H9 (cell line): ENCODE results near the gene MAPK14. TPM values are rescaled to one million over a fixed set of nuclear protein-coding genes. Genes with fewer than 3 reads are reported as not detected.

Experiments
- DNase-seq: peaks from one replicate; pipeline ENCODE4 v3.0.0-alpha.2; 2017
- H2AFZ ChIP-seq: one replicate; pipeline ENCODE4 v1.6.1; 2013; ENCODE audit warnings: mild to moderate bottlenecking, low read length, control low read depth, moderate library complexity
- H2AK5ac ChIP-seq: 2 replicates; pipeline ENCODE4 v1.6.1; 2013; ENCODE audit warnings: low read length, control low read depth, mixed read lengths; ENCODE audit not compliant: insufficient read length
- H2BK120ac ChIP-seq: one replicate; pipeline ENCODE4 v1.6.1; 2013; ENCODE audit warnings: low read depth, mild to moderate bottlenecking, low read length, control low read depth, inconsistent platforms; ENCODE audit not compliant: poor library complexity, severe bottlenecking
- H2BK12ac ChIP-seq: 2 replicates; pipeline ENCODE4 v1.6.1; 2013; ENCODE audit warnings: low read length, control low read depth, mixed read lengths, low read depth; ENCODE audit not compliant: insufficient read length
- H2BK15ac ChIP-seq: 2 replicates; pipeline ENCODE4 v1.6.1; 2013; ENCODE audit warnings: low read depth, low read length, control low read depth
- H2BK20ac ChIP-seq: one replicate; pipeline ENCODE4 v1.6.1; 2013; ENCODE audit warnings: low read depth, mild to moderate bottlenecking, low read length, control low read depth, inconsistent platforms; ENCODE audit not compliant: poor library complexity, severe bottlenecking
- H2BK5ac ChIP-seq: 2 replicates; pipeline ENCODE4 v1.6.1; 2013; ENCODE audit warnings: low read length, control low read depth, mixed read lengths; ENCODE audit not compliant: insufficient read length
- H3K14ac ChIP-seq: 2 replicates; pipeline ENCODE4 v1.6.1; 2013; ENCODE audit warnings: low read length, control low read depth; ENCODE audit not compliant: insufficient read depth
- H3K18ac ChIP-seq: 2 replicates; pipeline ENCODE4 v1.6.1; 2013; ENCODE audit warnings: low read depth, mild to moderate bottlenecking, mixed read lengths, low read length, control low read depth; ENCODE audit not compliant: insufficient read length
- H3K23ac ChIP-seq: 2 replicates; pipeline ENCODE4 v1.6.1; 2013; ENCODE audit warnings: low read length, control low read depth, mixed read lengths, low read depth; ENCODE audit not compliant: insufficient read length
- H3K23me2 ChIP-seq: 2 replicates; pipeline ENCODE4 v1.6.1; 2013; ENCODE audit warnings: low read depth, mild to moderate bottlenecking, mixed read lengths, low read length, control low read depth; ENCODE audit not compliant: insufficient read length, poor library complexity, severe bottlenecking
- H3K27ac ChIP-seq: 2 replicates; pipeline ENCODE4 v1.5.1; 2013; ENCODE audit warnings: low read length, control low read depth, mixed read lengths, low read depth; ENCODE audit not compliant: insufficient read length
- H3K27me3 ChIP-seq: 2 replicates; pipeline ENCODE4 v1.6.1; 2013; ENCODE audit warnings: low read length, control low read depth, inconsistent platforms; ENCODE audit not compliant: insufficient read depth
- H3K4ac ChIP-seq: 2 replicates; pipeline ENCODE4 v1.6.1; 2013; ENCODE audit warnings: low read depth, mild to moderate bottlenecking, control low read depth, inconsistent platforms, low read length, moderate library complexity
- H3K4me1 ChIP-seq: 2 replicates; pipeline ENCODE4 v1.6.1; 2013; ENCODE audit warnings: low read length, control low read depth, inconsistent platforms; ENCODE audit not compliant: insufficient read depth
- H3K4me2 ChIP-seq: 2 replicates; pipeline ENCODE4 v1.6.1; 2013; ENCODE audit warnings: low read length, control low read depth, mixed read lengths; ENCODE audit not compliant: insufficient read length, insufficient read depth
- H3K56ac ChIP-seq: 2 replicates; pipeline ENCODE4 v1.6.1; 2013; ENCODE audit warnings: low read depth, mild to moderate bottlenecking, mixed read lengths, low read length, control low read depth; ENCODE audit not compliant: insufficient read length
- H3K79me1 ChIP-seq: 2 replicates; pipeline ENCODE4 v1.6.1; 2013; ENCODE audit warnings: low read depth, mild to moderate bottlenecking, moderate library complexity, low read length, control low read depth, inconsistent platforms; ENCODE audit not compliant: insufficient read depth, poor library complexity, severe bottlenecking
- H3K79me2 ChIP-seq: 2 replicates; pipeline ENCODE4 v1.6.1; 2013; ENCODE audit warnings: low read length, control low read depth, inconsistent platforms; ENCODE audit not compliant: insufficient read depth
- H3K9ac ChIP-seq: 2 replicates; pipeline ENCODE4 v1.6.1; 2013; ENCODE audit warnings: low read length, control low read depth, mixed read lengths; ENCODE audit not compliant: insufficient read length; ENCODE audit errors: extremely low read depth
- H3K9me3 ChIP-seq: one replicate; pipeline ENCODE4 v1.6.1; 2013; ENCODE audit warnings: low read depth, low read length, inconsistent platforms; ENCODE audit not compliant: control insufficient read depth
- H3T11ph ChIP-seq: one replicate; pipeline ENCODE4 v1.6.1; 2013; ENCODE audit warnings: mild to moderate bottlenecking, low read length, control low read depth, inconsistent platforms
- H4K20me1 ChIP-seq: one replicate; pipeline ENCODE4 v1.6.1; 2013; ENCODE audit not compliant: control insufficient read depth, insufficient read length, insufficient read depth
- H4K5ac ChIP-seq: 2 replicates; pipeline ENCODE4 v1.6.1; 2013; ENCODE audit warnings: low read depth, mild to moderate bottlenecking, mixed read lengths, low read length, control low read depth; ENCODE audit not compliant: insufficient read length
- H4K8ac ChIP-seq: replicated peaks from 2 replicates; pipeline ENCODE4 v1.6.1; 2013; ENCODE audit warnings: low read length, control low read depth, mixed read lengths, low read depth; ENCODE audit not compliant: insufficient read length
- H4K91ac ChIP-seq: 2 replicates; pipeline ENCODE4 v1.6.1; 2013; ENCODE audit warnings: low read depth, mild to moderate bottlenecking, moderate library complexity, mixed read lengths, low read length, control low read depth; ENCODE audit not compliant: insufficient read length
- H3K27ac Mint-ChIP-seq, 3 experiments: 2 replicates in 2 of 3; 3 replicates in 1 of 3; pipeline ENCODE4 v1.8.0; 2020 to 2021; ENCODE audit warnings: mixed read lengths in 3 of 3, mild to moderate bottlenecking in 1 of 3, moderate library complexity in 1 of 3
- H3K27me3 Mint-ChIP-seq: 2 replicates; pipeline ENCODE4 v1.8.0; 2021; ENCODE audit warnings: low read depth, mild to moderate bottlenecking, moderate library complexity, mixed read lengths
- H3K36me3 Mint-ChIP-seq, 3 experiments: 2 replicates in 2 of 3; 3 replicates in 1 of 3; pipeline ENCODE4 v1.8.0; 2020 to 2021; ENCODE audit warnings: low read depth in 3 of 3, mixed read lengths in 3 of 3; ENCODE audit not compliant: insufficient read depth in 1 of 3
- H3K4me1 Mint-ChIP-seq, 2 experiments: 2 replicates each; pipeline ENCODE4 v1.8.0; 2020; ENCODE audit warnings: mixed read lengths in 2 of 2
- H3K4me3 Mint-ChIP-seq, 2 experiments: 2 replicates in 1 of 2; 3 replicates in 1 of 2; pipeline ENCODE4 v1.8.0; 2020 to 2021; ENCODE audit warnings: mild to moderate bottlenecking in 2 of 2, mixed read lengths in 2 of 2, moderate library complexity in 1 of 2
- H3K9me3 Mint-ChIP-seq, 2 experiments: 2 replicates in 1 of 2; 3 replicates in 1 of 2; pipeline ENCODE4 v1.8.0; 2020; ENCODE audit warnings: mild to moderate bottlenecking in 2 of 2, mixed read lengths in 2 of 2, moderate library complexity in 1 of 2
- WGBS: extraction: QIAGEN DNeasy Blood & Tissue Kit; methylation state at CpG from one replicate; pipeline ENCODE4 v1.1.7; 2013; ENCODE audit warnings: missing lambda C conversion rate, low lambda C conversion rate, mixed read lengths; ENCODE audit not compliant: insufficient read length; ENCODE audit errors: extremely low coverage; 5-methylcytosine and 5-hydroxymethylcytosine counted together
- total RNA-seq: library from RNA; stranded (reverse); gene quantifications from 2 replicates; pipeline ENCODE4 v1.2.1, GENCODE V29; 2021
- TF ChIP-seq, protein P1 (sequence below): fragments of 200-600 bp; sonication (generic); conservative IDR thresholded peaks from 3 replicates; pipeline ENCODE4 v1.8.0; 2021; ENCODE audit warnings: antibody characterized with exemption, mild to moderate bottlenecking

The MAPK14 gene
- total RNA-seq, 1 experiment from 2014 or later, result 40.5 TPM

DNA sequence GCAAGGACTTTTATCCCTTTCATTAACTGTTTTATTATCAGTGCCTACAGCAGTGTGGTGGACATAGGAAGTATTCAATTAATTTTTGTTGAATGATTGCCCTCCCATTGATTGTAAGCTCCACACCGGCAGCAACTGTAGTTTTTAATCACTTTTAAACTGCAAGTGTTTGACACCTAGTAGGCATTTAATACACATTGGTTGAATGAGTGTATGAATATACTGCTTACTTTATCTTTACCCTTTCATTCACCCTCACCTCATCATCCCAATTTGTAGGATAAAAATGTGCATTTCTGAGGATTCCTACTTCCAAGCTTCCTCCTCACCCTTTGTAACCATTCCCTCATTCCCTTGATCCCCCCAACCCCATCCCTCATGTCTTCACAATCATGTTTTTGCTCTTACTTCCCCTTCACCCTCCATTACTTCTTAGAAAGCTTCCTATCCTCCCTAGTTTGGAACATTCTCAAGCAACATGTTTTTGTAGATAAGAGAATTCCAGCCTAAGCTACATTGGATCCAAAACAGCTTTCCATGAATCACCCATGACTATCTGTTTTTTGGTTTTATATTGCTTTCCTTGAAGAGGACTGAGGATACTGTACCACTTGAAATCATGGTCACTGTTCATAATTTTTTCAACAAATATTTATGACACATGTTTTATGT lies 2.2 kb upstream of the MAPK14 start:
- Mint-ChIP-seq H3K27ac (no peak overlapping the region), H3K36me3 (peaks cover 0 to 3% (median 0%) of the 10 kb centered on the region in 3 experiments; a peak in 2 of 7 replicates), H3K27me3 (peaks cover 3% of the 10 kb centered on the region; the same call in 1 of the 2 replicates), H3K4me1 (peaks cover 37 to 43% of the 10 kb centered on the region in 2 experiments), H3K9me3 (no peaks in the 10 kb centered on the region), H3K4me3 (peak overlapping the region in 1 of 2 experiments; percentile 12; a peak in 2 of 5 replicates)
- no peak overlapping the region for H3K18ac ChIP-seq
- peaks cover 8% of the 10 kb centered on the region for H3K23me2 ChIP-seq
- H3K79me1 ChIP-seq, result no peaks in the 10 kb centered on the region
- no peak overlapping the region for H2AK5ac ChIP-seq
- no peak overlapping the region for H2BK12ac ChIP-seq
- H2BK15ac ChIP-seq, result no peak overlapping the region
- H3K9ac ChIP-seq, result no peak overlapping the region
- no CpG with 5 or more reads among the region's 1 CpG for WGBS
- no peak overlapping the region for H4K5ac ChIP-seq
- H4K8ac ChIP-seq, result no peak overlapping the region
- H3K79me2 ChIP-seq, result peaks cover 5% of the 10 kb centered on the region; the same call in 1 of the 2 replicates
- no peak overlapping the region for H2BK120ac ChIP-seq
- H3K23ac ChIP-seq, result no peak overlapping the region
- no peak overlapping the region for H3K4me2 ChIP-seq
- peaks cover 2% of the 10 kb centered on the region; the same call in 1 of the 2 replicates for H3K4me1 ChIP-seq
- H4K20me1 ChIP-seq, result no peaks in the 10 kb centered on the region
- H3T11ph ChIP-seq, result no peak overlapping the region
- H3K27ac ChIP-seq, result no peak overlapping the region
- no peak overlapping the region for H3K14ac ChIP-seq
- H3K4ac ChIP-seq, result no peak overlapping the region
- no peak overlapping the region for H4K91ac ChIP-seq
- H3K9me3 ChIP-seq, result no peaks in the 10 kb centered on the region
- H2BK5ac ChIP-seq, result no peak overlapping the region
- TF ChIP-seq, protein P1, sequence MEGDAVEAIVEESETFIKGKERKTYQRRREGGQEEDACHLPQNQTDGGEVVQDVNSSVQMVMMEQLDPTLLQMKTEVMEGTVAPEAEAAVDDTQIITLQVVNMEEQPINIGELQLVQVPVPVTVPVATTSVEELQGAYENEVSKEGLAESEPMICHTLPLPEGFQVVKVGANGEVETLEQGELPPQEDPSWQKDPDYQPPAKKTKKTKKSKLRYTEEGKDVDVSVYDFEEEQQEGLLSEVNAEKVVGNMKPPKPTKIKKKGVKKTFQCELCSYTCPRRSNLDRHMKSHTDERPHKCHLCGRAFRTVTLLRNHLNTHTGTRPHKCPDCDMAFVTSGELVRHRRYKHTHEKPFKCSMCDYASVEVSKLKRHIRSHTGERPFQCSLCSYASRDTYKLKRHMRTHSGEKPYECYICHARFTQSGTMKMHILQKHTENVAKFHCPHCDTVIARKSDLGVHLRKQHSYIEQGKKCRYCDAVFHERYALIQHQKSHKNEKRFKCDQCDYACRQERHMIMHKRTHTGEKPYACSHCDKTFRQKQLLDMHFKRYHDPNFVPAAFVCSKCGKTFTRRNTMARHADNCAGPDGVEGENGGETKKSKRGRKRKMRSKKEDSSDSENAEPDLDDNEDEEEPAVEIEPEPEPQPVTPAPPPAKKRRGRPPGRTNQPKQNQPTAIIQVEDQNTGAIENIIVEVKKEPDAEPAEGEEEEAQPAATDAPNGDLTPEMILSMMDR, result no peak
- H2AFZ ChIP-seq, result no peak overlapping the region
- DNase-seq, result no peak
- no peaks in the 10 kb centered on the region for H3K27me3 ChIP-seq
- H2BK20ac ChIP-seq, result no peak overlapping the region
- H3K56ac ChIP-seq, result no peak overlapping the region
